SIG-M5 treated with dmso at 0.1 percent for 504 hours (cell line): ENCODE measurements around the gene SEPTIN3.
"Not testable (repeated sequence)": the region's sequence is repeated elsewhere in the genome, so short reads cannot be mapped to it uniquely, and the experiment has no call there.

Experiments used
- DNase-seq: peaks from one replicate; lab custom pipeline; 2025; ENCODE audit not compliant: unreplicated experiment; lab: John Stamatoyannopoulos, UW

SEPTIN3 gene

GRCh38 chr22:41939981-41940831 is 29.0 kb upstream of the SEPTIN3 start:
- DNase-seq, result no peak

GRCh38 chr22:41940832-41941765 is 28.1 kb upstream of the SEPTIN3 start:
- peak; percentile 60 for DNase-seq

DNA sequence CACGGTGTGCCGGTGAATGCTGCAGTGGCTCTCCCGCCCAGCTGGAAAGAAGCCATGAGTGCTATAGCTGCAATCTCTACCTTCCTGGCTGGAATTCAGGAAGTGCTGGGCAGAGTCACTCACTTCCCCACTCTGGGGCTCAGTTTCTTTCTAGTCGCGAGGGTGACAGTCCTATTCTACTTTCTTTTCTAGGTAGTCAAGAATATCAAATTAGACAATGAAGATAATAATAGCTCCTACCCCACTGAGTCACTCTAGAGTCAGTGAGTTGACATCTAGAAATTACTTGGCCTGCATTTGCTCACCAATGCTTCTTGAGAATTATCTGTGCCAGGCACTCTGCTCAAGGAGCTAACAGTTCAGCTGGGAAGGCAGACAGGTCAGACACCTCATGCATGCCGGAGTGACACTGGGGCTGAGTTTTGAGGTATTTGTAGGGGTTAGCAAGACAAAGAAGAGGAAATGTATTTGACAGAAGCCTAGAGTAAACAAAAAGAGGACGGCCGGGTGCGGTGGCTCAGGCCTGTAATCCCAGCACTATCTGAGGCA is 25.5 kb upstream of the SEPTIN3 start:
- no peak for DNase-seq

DNA sequence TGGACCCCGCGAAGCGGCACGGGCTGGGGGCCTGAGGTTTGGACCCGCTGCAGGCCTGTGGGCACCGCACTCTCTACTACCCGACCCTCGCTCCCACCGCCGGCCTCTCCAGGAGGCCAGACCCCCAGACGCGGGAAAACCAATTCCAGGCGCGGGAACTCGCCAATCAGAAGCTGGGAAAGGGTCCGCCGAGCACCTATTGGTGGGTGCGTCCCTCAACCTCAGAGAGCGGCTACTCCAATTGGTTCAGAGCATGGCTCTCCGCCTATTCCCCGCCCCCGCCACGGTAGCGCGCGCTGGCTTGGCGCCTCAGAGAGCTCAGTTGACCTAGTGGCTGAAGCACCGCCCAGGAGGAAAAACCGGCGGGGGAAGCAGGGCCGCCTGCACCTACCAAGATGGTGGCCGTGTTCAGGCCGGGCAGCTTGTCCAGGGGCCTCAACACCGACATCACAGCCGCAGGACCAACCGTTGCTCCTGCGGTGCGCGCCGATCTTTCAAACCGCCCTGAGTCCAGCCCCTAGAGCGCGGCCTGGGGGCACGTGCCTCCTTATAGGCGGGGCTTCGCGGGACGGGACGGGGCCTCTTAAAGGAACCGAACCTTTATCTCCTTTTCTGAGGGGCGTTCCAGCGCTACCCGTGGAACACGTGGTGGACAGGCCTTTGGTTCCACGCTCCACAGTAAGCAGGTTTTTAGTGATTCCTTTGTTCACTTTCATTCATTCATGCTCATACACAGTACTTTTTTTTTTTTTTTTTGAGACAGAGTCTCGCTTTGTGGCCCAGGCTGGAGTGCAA is 22.4 kb upstream of the SEPTIN3 start, which contains the start of gene CENPM:
Gene CENPM, minus strand, starts transcription at position 524 of the 795 bp plus-strand sequence. Its CDS starts 76 bp downstream, at position 448.
- peak; percentile 93 for DNase-seq

- no peak for DNase-seq
Measured at GRCh38 chr22:41947424-41948080, 21.7 kb upstream of the SEPTIN3 start.

DNA sequence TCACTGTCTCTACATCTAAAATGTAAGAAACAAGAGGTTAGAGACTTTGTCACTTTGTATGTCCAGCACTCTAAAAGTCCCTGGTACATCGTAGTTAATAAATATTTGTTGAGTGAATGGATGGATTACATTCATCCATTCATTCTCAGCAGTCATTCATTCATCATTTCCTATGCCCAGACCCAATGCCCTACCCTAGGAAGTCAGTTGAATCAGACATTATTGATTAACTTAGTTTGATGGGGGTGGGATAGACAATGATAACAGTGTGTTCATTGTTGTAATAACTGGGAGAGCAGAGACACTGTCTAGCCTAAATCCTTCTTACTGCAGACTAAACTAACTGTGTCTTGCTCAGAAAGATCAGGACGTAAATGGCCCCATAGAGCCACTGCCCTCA is 21.1 kb upstream of the SEPTIN3 start:
- no peak for DNase-seq

GRCh38 chr22:41948928-41949296 is 20.3 kb upstream of the SEPTIN3 start:
- DNase-seq, result not testable (repeated sequence)

DNA sequence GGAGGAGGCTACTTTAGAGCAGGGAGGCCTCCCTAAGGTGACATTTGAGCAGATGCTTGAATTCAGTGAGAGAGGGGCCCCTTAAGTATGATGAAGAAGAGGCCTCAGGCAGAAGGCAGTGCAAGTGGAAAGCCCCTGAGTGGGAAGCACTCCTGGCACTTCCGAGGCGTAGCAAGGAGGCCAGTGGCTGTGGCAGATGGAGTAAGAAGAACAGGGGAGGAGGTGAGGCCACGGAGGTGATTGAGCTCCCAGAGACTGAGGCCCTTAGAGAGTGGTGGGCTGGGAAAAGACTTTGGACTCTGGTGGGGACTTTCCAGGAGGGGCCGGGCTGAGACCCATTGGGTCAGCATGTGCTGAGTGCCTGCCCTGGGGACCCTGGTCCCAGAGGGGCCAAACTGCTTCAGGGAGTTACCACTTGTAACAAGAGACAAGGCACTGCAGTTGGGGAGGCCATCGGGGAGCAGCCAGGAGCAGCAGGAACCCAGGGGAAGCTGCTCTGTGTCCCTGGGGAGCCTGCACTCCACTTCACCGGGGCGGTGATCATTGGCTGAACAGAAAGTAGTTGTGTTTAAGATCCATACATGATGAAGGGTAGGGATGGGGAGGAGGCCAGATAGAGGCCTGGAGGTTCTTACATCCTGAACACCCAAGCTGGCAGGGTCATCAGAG is 19.8 kb upstream of the SEPTIN3 start:
- no peak for DNase-seq

DNA sequence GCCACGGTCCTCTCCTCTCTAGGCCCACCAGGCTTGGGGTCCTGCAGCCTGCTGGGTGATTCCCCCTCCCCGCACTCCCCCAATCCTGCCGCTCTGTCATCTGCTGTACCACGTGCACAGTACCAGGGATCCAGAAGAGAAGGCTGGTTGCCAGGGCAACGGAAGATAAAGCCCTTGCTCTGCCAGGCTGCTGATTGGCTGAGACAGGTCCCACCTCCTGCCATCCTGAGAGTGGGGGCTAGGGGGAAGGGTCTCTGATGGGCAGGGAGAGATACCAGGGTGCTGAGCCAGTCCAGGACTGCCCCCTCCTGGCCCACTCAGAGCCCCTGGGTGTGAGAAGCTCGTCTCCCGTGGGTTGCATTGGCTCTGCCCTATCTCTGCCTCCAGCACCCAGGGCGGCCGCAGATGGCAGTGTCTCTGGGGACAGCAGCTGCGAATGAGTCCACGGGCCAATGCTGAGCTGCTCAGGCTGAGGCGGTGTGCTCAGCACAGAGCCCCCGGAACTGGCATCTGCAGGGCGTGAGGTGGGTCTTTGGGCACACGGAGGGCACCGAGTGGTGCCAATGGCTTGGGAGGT is 17.3 kb upstream of the SEPTIN3 start, which contains the start of gene SMIM45:
Gene SMIM45, plus strand, starts transcription at position 253 of the 577 bp plus-strand sequence.
- no peak for DNase-seq

GRCh38 chr22:41952713-41953112 is 16.5 kb upstream of the SEPTIN3 start:
- no peak for DNase-seq

GRCh38 chr22:41957941-41958556 is 11.2 kb upstream of the SEPTIN3 start:
- no peak for DNase-seq

DNA sequence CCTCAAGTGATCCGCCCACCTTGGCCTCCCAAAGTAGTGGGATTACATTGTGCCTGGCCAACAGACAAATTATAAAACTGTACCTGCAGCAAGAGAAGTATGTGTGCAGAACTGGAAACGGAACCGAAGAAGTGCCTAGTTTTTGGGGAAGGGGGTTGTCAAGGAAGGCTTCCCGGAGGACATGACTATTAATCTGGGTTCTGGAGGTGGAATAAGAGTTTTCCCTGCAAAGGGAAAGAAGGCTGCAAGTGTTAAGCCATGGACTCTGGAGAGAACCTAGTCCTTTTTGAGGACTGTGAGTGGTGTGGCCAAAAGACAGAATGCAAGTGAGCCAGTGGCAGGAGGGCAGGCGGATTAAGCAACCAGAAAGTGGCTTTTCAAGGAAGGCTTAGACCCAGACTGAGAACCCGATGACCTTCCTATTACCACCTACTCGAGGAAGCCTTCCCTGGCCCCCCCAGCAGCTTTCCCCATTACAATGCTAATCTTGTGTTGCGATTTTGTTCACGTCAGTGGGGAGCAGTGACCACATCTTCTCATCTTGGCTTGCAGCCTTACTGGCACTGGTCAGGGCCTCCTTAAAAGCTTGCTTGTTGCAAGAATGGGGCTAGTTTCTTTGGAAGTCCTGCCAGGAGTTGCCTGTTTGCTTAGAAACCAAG is 5.7 kb upstream of the SEPTIN3 start:
- no peak for DNase-seq

- DNase-seq, result no peak
Measured at GRCh38 chr22:41964112-41964491, 5.1 kb upstream of the SEPTIN3 start.

- no peak for DNase-seq
Measured at GRCh38 chr22:41966225-41966606, 3.0 kb upstream of the SEPTIN3 start.

DNA sequence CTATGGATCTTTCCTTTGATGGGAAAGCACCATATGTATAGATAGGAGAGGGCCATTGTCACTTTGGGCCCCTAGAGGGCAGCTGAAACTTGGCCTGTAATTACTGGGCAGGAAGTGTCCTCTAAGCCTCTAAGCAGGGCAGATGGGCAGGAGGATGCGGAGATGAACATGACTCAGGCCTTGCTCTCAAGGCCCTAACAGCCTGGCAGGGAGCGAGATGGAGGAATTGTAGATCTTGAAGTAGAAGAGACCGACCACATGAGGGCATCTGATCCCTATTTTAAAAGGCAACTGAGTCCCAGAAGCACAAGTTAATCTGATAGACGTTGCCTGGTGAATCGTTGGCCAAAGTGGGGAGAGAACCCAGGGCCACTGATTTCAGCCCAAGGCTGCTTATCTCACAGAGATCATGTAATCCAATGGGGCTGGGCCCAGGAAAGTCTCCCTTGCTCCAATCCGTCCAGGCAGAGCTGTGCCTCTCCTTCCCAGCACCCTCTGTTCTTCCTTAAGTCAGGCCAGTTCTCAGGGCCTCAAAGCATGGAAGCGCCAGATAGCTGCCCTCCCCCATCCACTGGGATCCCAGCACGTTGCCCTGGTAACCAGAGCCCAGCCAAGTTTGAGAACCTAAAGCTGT is 2.5 kb upstream of the SEPTIN3 start:
- peak; percentile 55 for DNase-seq

GRCh38 chr22:41968601-41969000 is 642 bp upstream of the SEPTIN3 start:
- no peak for DNase-seq

DNA sequence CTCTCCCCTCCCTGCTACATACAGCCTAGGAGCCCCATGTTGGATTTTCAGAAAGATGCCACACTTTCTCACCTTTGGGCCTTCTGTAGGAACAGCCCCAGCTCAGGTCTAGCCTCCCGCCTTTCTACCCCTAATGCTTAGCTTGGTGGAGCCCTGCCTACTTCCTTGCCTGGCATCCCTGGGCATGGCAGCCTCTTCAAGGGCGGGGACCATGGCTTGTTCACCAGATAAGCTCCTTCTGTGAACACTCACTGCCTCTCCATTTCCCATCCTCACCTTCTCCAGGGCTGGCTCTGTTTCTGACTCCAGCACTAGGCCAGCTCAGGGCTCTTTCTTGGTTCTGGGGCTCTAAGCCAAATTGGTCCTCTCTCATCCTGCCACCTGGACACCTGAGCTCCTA is 1.4 kb downstream of the SEPTIN3 start:
- no peak for DNase-seq

DNA sequence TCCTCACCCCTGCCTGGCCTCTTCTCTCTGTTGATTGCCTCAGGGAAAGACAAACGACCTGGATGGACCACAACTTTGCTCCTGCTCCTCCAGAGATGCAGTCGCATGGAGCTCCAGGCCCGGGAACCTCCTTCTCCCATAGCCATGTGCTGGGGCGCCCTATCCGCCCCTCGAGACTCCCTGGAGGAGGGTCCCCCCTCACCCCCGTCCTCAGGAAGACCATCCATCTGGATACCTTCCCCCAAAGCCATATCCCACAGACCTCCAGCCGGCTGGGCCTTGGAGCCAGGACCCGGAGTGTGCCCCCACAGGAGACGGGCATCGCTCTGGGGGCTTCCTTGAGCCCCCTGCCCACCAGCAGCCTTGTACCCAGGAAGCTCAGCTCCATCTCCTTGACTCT is 2.2 kb downstream of the SEPTIN3 start:
- DNase-seq, result no peak
